HepG2 (cell line): ENCODE data around the gene DVL3. TPM values are rescaled to one million over a fixed set of nuclear protein-coding genes. Genes with fewer than 3 reads are reported as not detected.

Experiments used
- BRD4 ChIP-seq: sonication (generic); formaldehyde crosslinking; IDR thresholded peaks from 2 replicates; pipeline ENCODE4 v1.4.0; 2020; ENCODE audit warnings: missing genetic modification reagents
- CENPBD1 ChIP-seq: sonication (generic); formaldehyde crosslinking; IDR thresholded peaks from 2 replicates; pipeline ENCODE4 v1.8.0; 2022; ENCODE audit warnings: missing genetic modification reagents, low read depth, mild to moderate bottlenecking, borderline replicate concordance
- CREB3 ChIP-seq: sonication (generic); formaldehyde crosslinking; IDR thresholded peaks from 2 replicates; pipeline ENCODE4 v1.5.0; 2020; ENCODE audit warnings: missing genetic modification reagents
- E2F2 ChIP-seq: sonication (generic); formaldehyde crosslinking; IDR thresholded peaks from 2 replicates; pipeline ENCODE4 v1.4.0; 2020; ENCODE audit warnings: missing genetic modification reagents, borderline replicate concordance
- FOXK1 ChIP-seq: sonication (generic); formaldehyde crosslinking; IDR thresholded peaks from 2 replicates; pipeline ENCODE4 v1.4.0; 2020; ENCODE audit warnings: low read depth, missing genetic modification reagents, borderline replicate concordance
- HIC2 ChIP-seq: sonication (generic); formaldehyde crosslinking; IDR thresholded peaks from 2 replicates; pipeline ENCODE4 v1.9.0; 2022; ENCODE audit warnings: low read depth, missing genetic modification reagents
- PHB2 ChIP-seq: fragments of 450-650 bp; IDR thresholded peaks from 2 replicates; pipeline ENCODE4 v1.6.1; 2018; ENCODE audit not compliant: partially characterized antibody
- SKI ChIP-seq: fragments of 450-650 bp; IDR thresholded peaks from one replicate; pipeline ENCODE4 v1.6.1; 2018; ENCODE audit warnings: mild to moderate bottlenecking; ENCODE audit not compliant: partially characterized antibody
- SNAI1 ChIP-seq: sonication (generic); formaldehyde crosslinking; IDR thresholded peaks from 2 replicates; pipeline ENCODE4 v1.5.0; 2020; ENCODE audit warnings: mild to moderate bottlenecking, missing genetic modification reagents, borderline replicate concordance
- SSRP1 ChIP-seq: IDR thresholded peaks from 2 replicates; pipeline ENCODE4 v1.6.1; 2016; ENCODE audit warnings: control low read depth
- THAP8 ChIP-seq: sonication (generic); formaldehyde crosslinking; IDR thresholded peaks from 2 replicates; pipeline ENCODE4 v1.5.1; 2020; ENCODE audit warnings: missing genetic modification reagents, mild to moderate bottlenecking, borderline replicate concordance
- ZBTB7A ChIP-seq: sonication (generic); formaldehyde crosslinking; IDR thresholded peaks from 2 replicates; pipeline ENCODE4 v1.8.0; 2022; ENCODE audit warnings: mild to moderate bottlenecking, missing genetic modification reagents
- ZNF160 ChIP-seq: sonication (generic); formaldehyde crosslinking; IDR thresholded peaks from 2 replicates; pipeline ENCODE4 v1.8.0; 2022; ENCODE audit warnings: mild to moderate bottlenecking, inconsistent platforms, missing genetic modification reagents
- ZNF354B ChIP-seq: sonication (generic); formaldehyde crosslinking; IDR thresholded peaks from 2 replicates; pipeline ENCODE4 v1.8.0; 2022; ENCODE audit warnings: mild to moderate bottlenecking, missing genetic modification reagents
- ZNF543 ChIP-seq: sonication (generic); formaldehyde crosslinking; IDR thresholded peaks from 2 replicates; pipeline ENCODE4 v1.4.0; 2020; ENCODE audit warnings: mild to moderate bottlenecking, missing genetic modification reagents
- ZNF597 ChIP-seq: sonication (generic); formaldehyde crosslinking; IDR thresholded peaks from 2 replicates; pipeline ENCODE4 v1.5.0; 2020; ENCODE audit warnings: missing genetic modification reagents
- ZNF672 ChIP-seq: sonication (generic); formaldehyde crosslinking; IDR thresholded peaks from 2 replicates; pipeline ENCODE4 v1.8.1; 2022; ENCODE audit warnings: missing genetic modification reagents
- ZNF746 ChIP-seq: sonication (generic); formaldehyde crosslinking; IDR thresholded peaks from 2 replicates; pipeline ENCODE4 v1.8.0; 2022; ENCODE audit warnings: mild to moderate bottlenecking, missing genetic modification reagents
- ZNF816 ChIP-seq: sonication (generic); formaldehyde crosslinking; IDR thresholded peaks from 2 replicates; pipeline ENCODE4 v1.8.0; 2022; ENCODE audit warnings: missing genetic modification reagents, mild to moderate bottlenecking, borderline replicate concordance
- ZNF891 ChIP-seq: sonication (generic); formaldehyde crosslinking; IDR thresholded peaks from 2 replicates; pipeline ENCODE4 v1.5.0; 2020; ENCODE audit warnings: mild to moderate bottlenecking, missing genetic modification reagents
- ZUFSP ChIP-seq: sonication (generic); formaldehyde crosslinking; IDR thresholded peaks from 2 replicates; pipeline ENCODE4 v1.9.0; 2021; ENCODE audit warnings: missing genetic modification reagents, mild to moderate bottlenecking, borderline replicate concordance
- polyA plus RNA-seq, 8 experiments: library from polyadenylated mRNA; depleted of rRNA in 3 of 8; stranded (reverse) in 7 of 8; unstranded in 1 of 8; fragments of >200 nt; fragmentation: Illumina TruSeq in 4 of 8; extraction: Trizol in 4 of 8; gene quantifications; 2 replicates each; pipeline versions ENCODE4 v1.2.1 to v1.2.3, GENCODE V29; 2011 to 2016; ENCODE audit warnings: low read depth in 4 of 8, missing spikeins in 1 of 8, mixed read lengths in 1 of 8; ENCODE audit not compliant: insufficient read depth in 1 of 8
- total RNA-seq, 5 experiments: library from RNA; depleted of rRNA; stranded (reverse); fragments of >200 nt; fragmentation: Illumina TruSeq; extraction: Trizol; gene quantifications; 2 replicates each; pipeline ENCODE4 v1.2.3, GENCODE V29; 2016; ENCODE audit warnings: low read depth in 1 of 5

The DVL3 gene
- total and polyA plus RNA-seq, 2 of the 13 experiments (the other 11 are each of a cell fraction or from before 2014, with no cell fraction given) = 29.0 to 36.1 TPM

- peak; percentile 28; the same call in 1 of the 2 replicates for TF ChIP-seq ZNF543 (CRISPR knock-in tag)
- TF ChIP-seq ZNF597 (CRISPR knock-in tag) = no peak
- TF ChIP-seq CENPBD1 (CRISPR knock-in tag) = no peak
- no peak for TF ChIP-seq ZNF160 (CRISPR knock-in tag)
- TF ChIP-seq SKI = peak; percentile 46
- no peak; the same call in 1 of the 2 replicates for TF ChIP-seq SNAI1 (CRISPR knock-in tag)
- 0 out of 2 replicates have a peak, but pooled peaks have one; percentile 11 for TF ChIP-seq ZNF746 (CRISPR knock-in tag)
- TF ChIP-seq BRD4 (CRISPR knock-in tag) = peak; percentile 86
- no peak for TF ChIP-seq SSRP1
- no peak for TF ChIP-seq ZBTB7A (CRISPR knock-in tag)
- TF ChIP-seq ZNF891 = peak; percentile 59; the same call in 1 of the 2 replicates
- TF ChIP-seq CREB3 (CRISPR knock-in tag) = no peak
- TF ChIP-seq HIC2 = peak; percentile 14; the same call in 1 of the 2 replicates
- no peak; the same call in 1 of the 2 replicates for TF ChIP-seq E2F2 (CRISPR knock-in tag)
- no peak for TF ChIP-seq ZNF354B
- no peak for TF ChIP-seq ZUFSP (CRISPR knock-in tag)
- TF ChIP-seq PHB2 = no peak
- TF ChIP-seq FOXK1 = peak; percentile 53; the same call in 1 of the 2 replicates
- peak; percentile 40; the same call in 1 of the 2 replicates for TF ChIP-seq ZNF816 (CRISPR knock-in tag)
- TF ChIP-seq ZNF672 = no peak
- 0 out of 2 replicates have a peak, but pooled peaks have one; percentile 23 for TF ChIP-seq THAP8 (CRISPR knock-in tag)
Measured at GRCh38 chr3:184174646-184175492, 19.7 kb downstream of the DVL3 start, which contains the start of gene AP2M1 (continued).
